Fibroblast of skin of right quadriceps (primary cell): ENCODE results near the gene PCDH19.
"Not testable (repeated sequence)": the region's sequence is repeated elsewhere in the genome, so short reads cannot be mapped to it uniquely, and the experiment has no call there.

Source experiments
- DNase-seq: peaks from one replicate; pipeline ENCODE4 v3.0.0-alpha.2; 2013

PCDH19 gene, protein sequence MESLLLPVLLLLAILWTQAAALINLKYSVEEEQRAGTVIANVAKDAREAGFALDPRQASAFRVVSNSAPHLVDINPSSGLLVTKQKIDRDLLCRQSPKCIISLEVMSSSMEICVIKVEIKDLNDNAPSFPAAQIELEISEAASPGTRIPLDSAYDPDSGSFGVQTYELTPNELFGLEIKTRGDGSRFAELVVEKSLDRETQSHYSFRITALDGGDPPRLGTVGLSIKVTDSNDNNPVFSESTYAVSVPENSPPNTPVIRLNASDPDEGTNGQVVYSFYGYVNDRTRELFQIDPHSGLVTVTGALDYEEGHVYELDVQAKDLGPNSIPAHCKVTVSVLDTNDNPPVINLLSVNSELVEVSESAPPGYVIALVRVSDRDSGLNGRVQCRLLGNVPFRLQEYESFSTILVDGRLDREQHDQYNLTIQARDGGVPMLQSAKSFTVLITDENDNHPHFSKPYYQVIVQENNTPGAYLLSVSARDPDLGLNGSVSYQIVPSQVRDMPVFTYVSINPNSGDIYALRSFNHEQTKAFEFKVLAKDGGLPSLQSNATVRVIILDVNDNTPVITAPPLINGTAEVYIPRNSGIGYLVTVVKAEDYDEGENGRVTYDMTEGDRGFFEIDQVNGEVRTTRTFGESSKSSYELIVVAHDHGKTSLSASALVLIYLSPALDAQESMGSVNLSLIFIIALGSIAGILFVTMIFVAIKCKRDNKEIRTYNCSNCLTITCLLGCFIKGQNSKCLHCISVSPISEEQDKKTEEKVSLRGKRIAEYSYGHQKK (N-terminal part only)

DNA sequence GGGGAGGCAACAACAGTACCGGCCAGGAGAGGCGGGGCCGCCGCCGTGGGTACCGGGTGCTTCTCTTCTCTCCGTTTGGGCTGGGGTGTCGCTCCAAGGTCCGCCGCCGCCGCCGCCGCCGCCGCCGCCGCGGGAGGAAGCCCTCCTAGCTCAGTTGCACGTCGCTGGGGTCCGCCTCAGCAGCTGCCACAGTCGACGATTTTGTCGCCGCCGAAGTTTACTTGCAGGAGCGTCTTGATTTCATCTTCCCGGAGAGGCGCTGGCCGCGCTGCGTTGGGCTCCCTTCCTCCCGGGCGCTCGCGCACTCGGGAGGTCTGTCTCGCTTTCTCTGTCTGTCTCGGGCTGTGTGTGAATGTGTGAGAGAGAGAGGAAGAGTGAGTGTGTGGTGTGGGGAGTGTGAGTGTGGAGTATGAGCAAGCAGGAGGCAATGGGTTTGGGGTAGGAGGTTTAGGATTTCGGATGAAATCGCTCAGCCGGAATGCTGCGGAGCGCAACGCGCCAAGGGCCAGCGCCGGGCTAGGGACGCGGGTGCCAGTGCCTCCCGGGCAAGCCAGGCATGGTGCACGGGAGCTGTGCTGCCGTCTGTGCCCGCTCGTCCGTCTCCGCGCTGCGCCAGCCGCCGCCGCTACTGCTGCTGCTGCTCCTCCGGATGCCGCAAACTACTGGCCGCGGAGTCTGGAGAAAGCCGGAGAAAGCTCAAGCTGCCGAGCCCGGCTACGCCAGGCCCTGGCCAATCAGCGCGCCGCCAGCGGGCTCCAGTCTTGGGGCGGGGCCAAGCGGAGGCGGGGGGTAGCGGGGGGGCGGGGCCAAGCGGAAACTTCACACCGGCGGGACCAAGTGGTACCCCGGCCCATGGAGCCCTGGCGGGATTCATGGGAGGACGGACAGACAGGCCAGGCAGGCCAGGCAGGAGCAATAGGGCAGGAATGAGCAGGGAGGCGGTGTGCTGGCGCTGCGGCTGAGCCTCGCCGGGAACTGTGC is at the start of gene PCDH19:
PCDH19 (minus strand) TSS at position 664 of the 981 bp plus-strand sequence. CDS start 1,676 bp downstream, outside the sequence.
- peak; percentile 69 for DNase-seq

DNA sequence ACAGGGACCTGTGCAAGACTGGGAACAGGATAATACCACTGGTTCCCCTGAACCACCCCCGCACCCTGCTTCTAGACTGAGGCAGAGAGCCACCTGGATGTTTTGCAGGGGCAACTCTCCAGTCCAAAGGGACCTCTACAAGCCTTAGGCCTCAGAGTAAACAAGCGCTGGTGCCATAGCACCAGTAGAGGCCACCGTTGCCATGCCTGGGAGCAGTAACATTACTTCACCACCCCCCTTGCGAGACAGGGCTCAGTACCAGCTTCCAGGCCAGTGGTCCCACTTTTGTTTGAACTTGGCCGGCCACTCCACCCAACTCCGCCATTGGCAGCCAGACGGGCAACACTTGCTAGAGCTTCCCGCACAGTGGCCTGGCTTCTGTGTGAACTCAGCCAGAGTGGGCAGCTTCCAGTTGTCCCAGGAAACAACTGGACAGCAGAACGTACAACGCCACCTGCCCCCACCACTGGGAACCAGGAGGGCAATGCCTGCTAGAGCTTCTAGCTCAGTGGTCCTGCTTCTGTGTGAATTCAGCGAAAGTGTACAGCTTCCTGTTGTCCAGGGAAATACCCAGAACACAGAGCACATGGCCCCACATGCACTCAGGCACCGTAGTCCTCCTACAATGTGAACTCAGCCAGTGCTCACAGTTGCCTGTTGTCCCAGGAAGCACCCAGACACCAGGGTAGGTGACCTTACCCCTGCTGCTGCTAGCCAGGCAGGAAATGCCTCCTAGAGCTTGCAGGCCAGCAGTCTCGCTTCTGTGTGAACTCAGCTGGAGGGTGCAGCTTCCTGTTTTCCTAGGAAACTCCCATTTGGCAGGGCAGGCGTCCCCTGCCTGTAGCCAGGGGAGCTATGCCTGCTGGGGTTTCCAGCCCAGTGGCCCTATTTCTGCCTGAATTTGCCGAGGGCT is 39.9 kb upstream of the PCDH19 start:
- DNase-seq: no peak

DNA sequence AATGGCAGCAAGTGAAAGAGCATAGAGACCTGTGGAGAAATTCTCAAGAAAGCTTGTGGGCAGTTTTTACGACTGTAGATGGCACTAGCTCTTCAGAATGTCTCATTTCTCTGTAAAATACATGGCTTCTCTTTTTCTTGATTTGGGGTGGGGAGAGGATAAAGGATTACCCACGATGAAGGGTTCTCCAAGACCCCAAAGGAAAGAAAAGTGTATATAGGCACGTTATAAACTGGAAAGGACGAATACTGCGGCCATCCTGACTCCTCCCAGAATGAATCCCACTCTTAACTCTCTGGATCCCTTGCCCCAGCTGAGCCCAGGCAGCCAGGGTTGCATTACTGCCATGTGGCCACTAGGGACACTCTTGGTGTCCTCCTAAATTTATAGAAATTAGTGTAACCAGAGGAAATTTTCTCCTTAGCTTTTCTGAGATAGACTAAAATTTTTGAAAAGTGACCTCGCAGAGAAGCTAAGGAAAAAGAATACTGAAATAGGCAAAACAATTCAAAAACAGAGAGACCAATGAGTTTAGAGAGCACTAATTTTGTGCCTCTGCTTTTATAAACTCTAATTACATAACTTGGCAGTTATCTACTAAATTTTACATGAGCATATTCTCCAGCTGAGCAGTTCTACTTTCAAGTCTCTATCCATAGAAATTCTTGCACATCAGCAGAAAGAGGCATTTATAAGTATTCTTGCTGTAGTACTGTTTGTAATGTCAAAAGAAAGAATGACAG is 37.8 kb upstream of the PCDH19 start:
- peak; percentile 6 for DNase-seq

DNA sequence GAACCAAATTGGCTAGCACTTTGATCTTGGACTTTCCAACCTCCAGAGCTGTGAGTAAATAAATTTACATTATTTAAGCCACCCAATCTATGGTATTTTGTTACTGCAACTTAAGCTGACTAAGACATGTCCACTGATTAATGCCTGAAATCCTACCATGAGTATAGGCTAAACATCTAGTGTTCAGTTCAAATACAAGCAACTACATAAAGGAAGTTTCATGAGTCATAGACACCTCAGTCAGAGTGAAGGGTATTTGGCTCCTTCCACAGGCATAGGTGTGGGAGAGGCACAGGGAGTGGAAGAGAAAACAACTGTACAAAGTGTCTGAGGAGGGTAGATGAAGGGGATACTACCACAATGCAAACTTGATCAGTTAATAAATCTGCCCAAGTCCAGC is 35.5 kb upstream of the PCDH19 start:
- DNase-seq: no peak

DNA sequence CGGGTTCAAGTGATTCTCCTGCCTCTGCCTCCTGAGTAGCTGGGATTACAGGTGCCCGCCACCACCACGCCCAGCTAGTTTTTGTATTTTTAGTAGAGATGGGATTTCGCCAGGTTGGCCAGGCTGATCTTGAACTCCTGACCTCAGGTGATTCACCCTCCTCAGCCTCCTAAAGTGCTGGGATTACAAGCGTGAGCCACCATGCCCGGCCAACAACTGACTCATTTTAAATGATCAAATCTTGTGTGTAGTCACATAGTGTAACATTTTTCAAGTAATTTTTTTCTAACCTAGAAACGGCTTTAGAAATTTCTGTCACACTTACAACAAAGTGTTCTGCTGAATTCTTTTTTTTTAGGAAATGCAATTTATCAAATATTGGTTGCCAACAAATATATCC is 31.2 kb upstream of the PCDH19 start:
- not testable (repeated sequence) for DNase-seq

DNA sequence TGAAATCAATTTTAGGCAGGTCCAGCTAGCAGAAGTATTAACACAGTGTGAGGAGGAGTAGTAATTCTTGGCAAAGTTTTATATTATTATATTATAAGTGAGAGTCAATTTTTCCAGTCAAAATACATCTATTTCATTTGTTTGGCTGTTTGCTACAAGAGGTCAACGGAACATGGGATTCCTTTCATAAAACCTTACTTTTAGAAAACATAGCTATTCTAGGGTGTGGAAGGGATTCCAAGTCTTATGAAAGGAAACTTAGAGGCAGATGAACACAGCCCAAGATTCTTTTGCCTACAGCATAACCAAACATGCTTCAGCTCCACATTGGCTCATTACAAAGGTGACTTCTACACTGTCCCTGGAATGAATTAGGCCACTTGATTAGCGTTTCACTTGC is 29.9 kb upstream of the PCDH19 start:
- no peak for DNase-seq

DNA sequence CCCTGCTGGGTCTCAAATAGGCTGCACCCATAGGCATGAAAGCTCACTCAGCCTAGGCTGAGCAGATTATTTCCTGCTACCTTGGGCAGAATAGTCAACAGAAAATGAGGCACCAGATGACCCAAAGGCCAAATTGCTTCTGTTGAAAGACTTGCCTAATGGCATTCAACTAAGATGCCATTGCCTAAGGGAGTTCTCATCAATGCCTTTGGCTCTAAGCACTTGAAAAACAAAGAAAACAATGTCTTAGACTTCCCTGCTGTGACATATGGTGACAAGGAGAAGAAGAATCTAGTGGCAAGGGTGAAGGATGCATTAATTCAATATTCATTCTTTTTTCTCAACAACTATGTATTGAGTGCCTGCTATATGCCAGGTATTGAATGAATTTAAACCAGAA is 25.7 kb upstream of the PCDH19 start:
- no peak for DNase-seq

DNA sequence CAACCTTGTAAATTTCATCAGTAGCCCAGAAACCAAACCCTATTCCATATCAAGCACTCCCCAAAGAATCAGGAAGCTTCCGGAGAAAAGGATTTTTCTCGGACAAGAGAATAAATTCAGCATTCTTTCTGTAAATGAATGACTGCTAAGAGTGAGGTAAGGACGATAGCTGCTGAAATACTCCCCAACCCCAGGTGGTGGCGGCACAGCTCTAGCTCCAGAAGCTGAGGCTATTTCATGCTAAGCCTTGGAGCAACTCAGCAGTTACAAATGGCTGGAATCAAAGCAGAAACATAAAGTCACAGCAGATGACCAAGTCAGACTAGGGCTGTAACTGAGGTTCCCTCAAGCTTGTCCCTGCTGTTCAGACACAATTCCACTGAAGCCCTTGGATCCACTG is 13.9 kb upstream of the PCDH19 start:
- DNase-seq: no peak

DNA sequence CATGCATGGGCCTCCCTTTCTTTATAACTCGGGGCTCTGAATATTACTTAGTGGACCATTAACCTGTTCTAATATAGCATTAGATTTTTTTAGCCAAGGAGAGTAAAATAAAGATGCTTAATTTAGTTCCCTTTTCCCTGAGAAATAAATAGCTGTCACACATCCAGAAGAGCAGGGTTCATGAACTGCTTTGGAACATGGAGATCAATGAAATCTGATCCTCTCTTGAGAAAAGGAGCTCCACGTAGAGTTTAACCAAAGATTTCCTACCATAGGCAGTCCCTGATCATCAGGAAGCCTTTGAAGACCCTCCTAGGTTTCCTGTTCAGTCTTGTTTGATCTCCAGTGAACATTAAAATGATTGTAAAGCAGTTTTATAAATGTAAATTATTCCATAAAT is 8.5 kb upstream of the PCDH19 start:
- DNase-seq: no peak

DNA sequence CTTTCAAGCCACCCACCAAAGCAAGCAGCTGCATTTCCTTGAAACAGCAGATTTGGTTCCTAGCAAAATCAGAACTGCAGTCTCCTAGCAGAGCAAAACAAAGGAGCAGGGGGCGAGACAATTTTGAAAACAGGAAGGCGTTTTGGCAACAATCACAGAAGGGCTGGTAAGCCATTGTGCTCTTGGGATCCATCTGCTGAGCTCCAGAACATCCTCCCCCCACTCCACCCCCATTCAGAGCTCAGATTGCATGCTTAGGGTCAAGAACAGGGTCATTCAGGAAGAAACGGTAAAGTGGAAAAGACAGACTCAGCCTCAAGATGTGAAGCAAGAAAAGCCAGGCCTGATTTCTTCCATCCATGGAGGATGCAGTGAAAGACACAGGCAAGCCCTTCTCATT is 7.6 kb upstream of the PCDH19 start:
- no peak for DNase-seq

DNA sequence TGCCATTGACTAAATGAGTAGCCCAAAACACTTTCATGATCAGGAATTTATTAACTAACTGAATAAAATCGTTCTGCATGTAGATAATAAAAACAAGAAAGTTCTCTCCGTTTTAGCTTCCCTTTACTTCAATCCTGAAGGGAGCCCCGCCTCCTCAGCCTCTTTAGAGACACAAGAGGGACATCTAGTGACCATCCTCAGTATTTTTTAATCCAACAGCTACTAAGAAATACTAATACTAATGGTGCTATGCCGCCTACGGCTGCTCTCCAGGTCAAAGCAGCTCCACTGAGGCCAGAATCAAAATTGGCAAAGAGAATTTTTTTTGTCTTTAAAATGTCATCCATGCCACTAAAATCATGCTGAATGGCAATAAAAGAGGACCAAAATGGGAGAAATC is 3.2 kb upstream of the PCDH19 start:
- DNase-seq: peak; percentile 51

DNA sequence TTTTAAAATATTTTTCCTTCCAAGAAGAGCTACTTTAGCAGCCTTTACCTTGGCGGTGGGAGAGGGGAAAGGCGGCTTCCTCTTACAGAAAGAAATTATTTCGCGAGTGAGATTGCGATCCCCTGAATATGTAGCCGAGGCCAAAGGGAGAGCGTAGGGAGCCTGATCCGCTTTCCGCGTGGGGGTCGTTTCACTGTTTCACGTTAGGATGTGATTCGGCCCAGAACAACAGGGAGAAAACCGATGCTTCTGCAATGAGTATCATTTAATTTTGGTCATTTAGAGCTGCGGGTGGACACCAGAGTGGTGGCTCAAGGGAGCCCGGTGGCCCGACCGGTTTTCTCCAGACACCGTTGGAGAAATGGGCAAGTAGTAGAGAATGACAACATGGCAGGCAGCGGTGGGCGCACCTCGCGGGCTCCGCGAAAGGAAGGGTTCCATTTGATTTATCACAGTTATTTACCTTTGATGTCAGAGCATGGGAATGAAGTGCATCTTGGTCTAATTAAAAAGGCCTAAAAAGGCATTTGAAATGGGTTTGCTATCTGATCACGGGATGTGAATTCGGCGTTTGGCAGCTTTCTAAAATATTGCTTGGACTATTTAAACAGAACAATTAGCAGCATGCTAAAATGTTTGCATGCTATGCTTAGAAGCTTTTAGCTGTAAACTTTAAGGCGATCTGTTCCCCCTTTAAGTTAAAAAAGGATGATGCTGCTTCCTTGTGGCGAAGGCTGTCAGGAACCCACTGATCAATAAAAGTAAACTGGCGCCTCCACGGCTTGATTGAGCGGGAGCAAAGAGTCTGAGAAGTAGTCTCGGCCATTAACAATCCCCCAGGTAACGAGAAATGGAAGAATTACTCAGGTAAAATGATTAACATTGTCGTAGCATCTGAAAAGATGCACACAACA is 2.0 kb upstream of the PCDH19 start:
- DNase-seq: no peak

DNA sequence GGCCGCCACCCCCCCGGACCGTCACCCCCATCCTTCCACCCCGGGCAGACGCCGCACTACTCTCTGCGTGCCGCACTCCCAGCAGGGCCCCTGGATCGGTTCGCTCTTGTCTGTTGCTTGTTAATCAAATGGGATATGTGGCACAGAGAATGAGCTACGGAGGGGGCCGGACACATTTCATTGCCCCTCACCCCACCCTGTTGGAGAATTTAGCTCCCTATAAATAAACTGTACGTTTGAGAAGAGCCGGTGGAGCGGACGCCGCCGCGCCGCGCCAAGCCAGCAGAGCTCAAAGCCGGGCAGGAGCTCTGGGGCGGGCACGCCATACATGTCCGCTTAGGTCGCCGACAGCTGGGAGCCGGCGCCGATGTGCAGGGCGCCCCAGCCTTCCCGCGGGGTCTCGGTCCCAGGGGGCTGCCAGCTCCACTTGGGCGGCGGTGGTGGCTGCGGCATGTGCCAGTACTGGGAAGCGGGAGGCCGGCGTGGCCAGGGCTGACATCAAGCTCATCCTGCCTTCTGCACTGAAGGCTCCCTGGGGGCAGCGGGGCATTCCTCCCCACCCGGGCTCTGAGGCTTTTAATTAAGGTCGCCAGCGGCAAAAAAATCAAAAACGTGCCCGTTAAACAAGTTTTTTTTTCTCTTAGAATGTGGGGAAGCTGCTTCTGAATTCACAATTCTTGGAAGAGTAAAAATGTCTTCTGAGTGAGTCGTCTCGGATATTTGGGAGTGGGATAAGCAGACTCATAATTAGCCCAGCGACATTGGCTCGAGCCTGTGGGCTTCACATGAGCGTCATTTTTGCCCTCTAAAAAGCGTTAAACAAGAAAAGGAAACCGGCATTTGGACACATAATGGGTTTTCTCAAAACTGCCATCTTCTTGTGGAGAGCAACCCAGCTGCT is 1.1 kb upstream of the PCDH19 start:
- DNase-seq: no peak

DNA sequence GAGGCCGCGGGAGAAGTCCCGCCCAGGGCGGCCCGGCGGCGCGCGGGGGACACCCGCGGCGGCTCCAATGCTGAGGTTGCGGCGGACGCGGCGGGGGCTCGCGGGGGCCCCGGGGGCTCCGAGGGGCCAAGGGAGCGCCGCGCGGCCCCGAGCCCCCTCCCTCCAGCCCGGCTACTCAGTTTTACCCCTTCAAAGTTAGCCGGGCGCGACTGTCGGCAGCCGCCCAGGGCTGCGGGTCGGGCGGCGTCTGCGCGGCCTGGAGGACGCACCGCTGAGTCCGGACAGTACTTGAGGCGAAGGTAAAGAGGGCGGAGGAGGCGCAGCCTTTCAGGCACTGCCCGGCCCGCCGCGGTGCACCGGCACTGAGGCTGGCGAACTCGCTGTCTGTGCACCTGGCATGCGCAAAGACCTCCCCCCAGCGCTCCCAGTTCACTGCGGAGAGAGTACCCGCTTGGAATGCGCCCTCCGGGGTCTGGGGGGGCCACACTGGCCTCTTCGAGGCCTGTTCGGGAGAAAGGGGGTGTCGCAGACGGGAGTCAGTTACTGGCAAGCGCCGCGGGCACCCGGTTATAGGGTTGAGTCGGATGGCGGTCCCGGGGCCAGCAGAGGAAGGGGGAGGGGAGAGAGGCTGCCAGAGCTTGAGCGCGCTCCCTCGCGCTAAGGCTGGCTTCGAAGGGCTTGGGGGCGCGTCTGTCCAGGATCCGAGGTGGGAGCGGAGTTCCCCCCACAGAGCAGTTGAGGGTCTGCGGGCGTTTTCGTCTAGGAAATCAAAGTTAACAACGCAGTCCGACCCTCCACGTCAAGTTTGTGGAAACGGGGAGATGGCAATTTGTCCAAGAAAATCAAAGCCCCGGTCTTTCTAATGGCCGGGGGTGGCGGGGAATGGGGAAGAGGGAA is 1.1 kb downstream of the PCDH19 start:
- DNase-seq: no peak

DNA sequence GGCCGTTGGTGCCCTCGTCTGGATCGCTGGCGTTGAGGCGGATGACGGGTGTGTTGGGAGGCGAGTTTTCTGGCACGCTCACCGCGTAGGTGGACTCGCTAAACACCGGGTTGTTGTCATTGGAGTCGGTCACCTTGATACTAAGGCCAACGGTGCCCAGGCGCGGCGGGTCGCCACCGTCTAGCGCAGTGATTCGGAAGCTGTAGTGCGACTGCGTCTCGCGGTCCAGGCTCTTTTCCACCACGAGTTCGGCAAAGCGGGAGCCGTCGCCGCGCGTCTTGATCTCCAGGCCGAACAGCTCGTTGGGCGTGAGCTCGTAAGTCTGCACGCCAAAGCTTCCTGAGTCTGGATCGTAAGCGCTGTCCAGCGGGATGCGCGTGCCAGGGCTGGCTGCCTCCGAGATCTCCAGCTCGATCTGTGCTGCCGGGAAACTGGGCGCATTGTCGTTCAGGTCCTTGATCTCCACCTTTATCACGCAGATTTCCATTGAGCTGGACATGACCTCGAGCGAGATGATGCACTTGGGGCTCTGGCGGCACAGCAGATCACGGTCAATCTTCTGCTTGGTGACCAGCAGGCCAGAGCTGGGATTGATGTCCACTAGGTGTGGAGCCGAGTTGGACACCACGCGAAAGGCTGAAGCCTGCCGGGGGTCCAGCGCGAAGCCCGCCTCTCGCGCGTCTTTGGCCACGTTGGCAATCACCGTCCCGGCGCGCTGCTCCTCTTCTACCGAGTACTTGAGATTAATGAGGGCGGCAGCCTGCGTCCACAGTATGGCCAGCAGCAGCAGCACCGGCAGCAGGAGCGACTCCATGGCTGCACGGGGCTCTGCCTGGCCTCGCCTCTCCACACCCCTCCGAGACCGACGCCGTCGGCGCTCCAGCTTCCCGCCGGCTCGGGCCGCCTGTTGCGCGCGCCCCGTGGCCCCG is 2.0 kb downstream of the PCDH19 start:
- no peak for DNase-seq

DNA sequence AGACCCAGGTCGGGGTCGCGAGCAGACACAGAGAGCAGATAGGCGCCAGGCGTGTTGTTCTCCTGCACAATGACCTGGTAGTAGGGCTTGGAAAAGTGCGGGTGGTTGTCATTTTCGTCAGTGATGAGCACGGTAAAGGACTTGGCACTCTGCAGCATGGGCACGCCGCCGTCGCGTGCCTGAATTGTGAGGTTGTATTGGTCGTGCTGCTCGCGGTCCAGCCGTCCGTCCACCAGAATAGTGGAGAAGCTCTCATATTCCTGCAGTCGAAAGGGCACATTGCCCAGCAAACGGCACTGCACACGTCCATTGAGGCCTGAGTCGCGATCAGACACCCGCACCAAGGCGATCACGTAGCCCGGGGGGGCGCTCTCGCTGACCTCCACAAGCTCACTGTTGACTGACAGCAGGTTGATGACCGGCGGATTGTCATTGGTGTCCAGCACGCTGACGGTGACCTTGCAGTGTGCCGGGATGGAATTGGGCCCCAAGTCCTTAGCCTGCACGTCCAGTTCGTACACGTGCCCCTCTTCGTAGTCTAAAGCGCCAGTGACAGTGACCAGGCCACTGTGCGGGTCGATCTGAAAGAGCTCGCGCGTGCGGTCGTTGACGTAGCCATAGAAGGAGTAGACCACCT is 2.8 kb downstream of the PCDH19 start:
- DNase-seq: no peak
